ENCODE measurements around the gene CDHR2. TPM values are rescaled to one million over a fixed set of nuclear protein-coding genes. Genes with fewer than 3 reads are reported as not detected.

CDHR2 gene
- total and polyA plus RNA-seq, 2 donors (not counting 3 experiments of a cell fraction or from before 2014, with no cell fraction given), result not detected

DNA sequence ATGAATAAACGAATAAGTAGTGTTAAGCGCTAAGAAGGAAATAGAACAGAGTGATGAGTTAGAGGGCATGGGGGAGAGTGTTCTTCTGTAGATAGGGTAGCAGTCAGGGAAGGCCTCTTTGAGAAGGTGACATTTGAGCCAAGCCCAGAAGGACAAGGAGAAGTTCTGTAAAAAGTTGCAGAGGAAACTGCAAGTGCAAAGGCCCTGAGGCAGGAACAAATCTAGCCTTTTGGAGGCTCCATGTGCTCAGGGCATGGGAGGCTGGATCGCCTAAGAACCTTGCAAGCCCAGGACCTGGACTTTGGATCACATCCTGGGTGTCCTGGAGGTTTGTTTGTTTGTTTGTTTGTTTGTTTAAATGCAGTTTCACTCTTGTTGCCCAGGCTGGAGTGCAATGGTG lies 89.3 kb downstream of the CDHR2 start:
- Histone ChIP-seq H4K20me1 (replicated peaks; ENCODE audit: control insufficient read depth, extremely low read depth, insufficient read depth, low read length) (no peaks in the 10 kb centered on the region), H3K9me3 (replicated peaks; ENCODE audit: control insufficient read depth, insufficient read depth, low read length) (no peaks in the 10 kb centered on the region), H3K27me3 (ENCODE audit: control insufficient read depth in 2 of 2, insufficient read depth in 2 of 2, low read length in 2 of 2) (peaks cover 14 to 22% of the 10 kb centered on the region in 2 experiments), H3K79me2 (ENCODE audit: control insufficient read depth, insufficient read depth, low read length) (no peaks in the 10 kb centered on the region), H3K4me3 (replicated peaks in 1 of 3; ENCODE audit: insufficient read depth in 1 of 3, low read depth in 1 of 3, low read length in 3 of 3) (no peak overlapping the region), H3K9ac (replicated peaks; ENCODE audit: extremely low read depth, insufficient read depth, low read length) (no peak overlapping the region), H3K9me1 (replicated peaks; ENCODE audit: control insufficient read depth, extremely low read depth, insufficient read depth, low read length) (no peaks in the 10 kb centered on the region), H3K4me1 (ENCODE audit: control insufficient read depth, extremely low read depth, insufficient read depth, low read length) (no peaks in the 10 kb centered on the region), H2AFZ (ENCODE audit: low read depth, low read length) (no peak overlapping the region), H3K4me2 (ENCODE audit: insufficient read depth, low read length) (no peak overlapping the region), H3K36me3 (ENCODE audit: control insufficient read depth in 2 of 2, extremely low read depth in 1 of 2, insufficient read depth in 2 of 2, low read length in 2 of 2) (no peaks in the 10 kb centered on the region), H3K27ac (ENCODE audit: insufficient read depth, low read depth, low read length) (no peak overlapping the region)
- ChIA-PET CTCF (interaction anchor here (1.6 to 2.0 kb wide), 2 partner anchors 13 to 22 kb away, joined by 3 to 9 read pairs; no protein-coding TSS in a partner anchor), POLR2A (no interaction called here)
- TF ChIP-seq JUN (IDR thresholded peaks at IDR 0.05; ENCODE audit: borderline replicate concordance, insufficient read depth, insufficient read length, low read depth) (no peak), MYC (IDR thresholded peaks at IDR 0.05; ENCODE audit: low read depth, low read length) (no peak), POLR2AphosphoS5 (IDR thresholded peaks at IDR 0.05; ENCODE audit: insufficient read depth, low read depth, low read length) (no peak), POLR2A (IDR thresholded peaks at IDR 0.05; ENCODE audit: low read depth, low read length) (no peak), FOS (IDR thresholded peaks at IDR 0.05; ENCODE audit: borderline replicate concordance, insufficient read depth, low read length) (no peak), GATA2 (IDR thresholded peaks at IDR 0.05; ENCODE audit: insufficient read depth, insufficient read length, low read depth, low read length) (no peak), MAX (IDR thresholded peaks at IDR 0.05; ENCODE audit: insufficient read depth, insufficient read length) (no peak)
- TF ChIP-seq, protein P1, sequence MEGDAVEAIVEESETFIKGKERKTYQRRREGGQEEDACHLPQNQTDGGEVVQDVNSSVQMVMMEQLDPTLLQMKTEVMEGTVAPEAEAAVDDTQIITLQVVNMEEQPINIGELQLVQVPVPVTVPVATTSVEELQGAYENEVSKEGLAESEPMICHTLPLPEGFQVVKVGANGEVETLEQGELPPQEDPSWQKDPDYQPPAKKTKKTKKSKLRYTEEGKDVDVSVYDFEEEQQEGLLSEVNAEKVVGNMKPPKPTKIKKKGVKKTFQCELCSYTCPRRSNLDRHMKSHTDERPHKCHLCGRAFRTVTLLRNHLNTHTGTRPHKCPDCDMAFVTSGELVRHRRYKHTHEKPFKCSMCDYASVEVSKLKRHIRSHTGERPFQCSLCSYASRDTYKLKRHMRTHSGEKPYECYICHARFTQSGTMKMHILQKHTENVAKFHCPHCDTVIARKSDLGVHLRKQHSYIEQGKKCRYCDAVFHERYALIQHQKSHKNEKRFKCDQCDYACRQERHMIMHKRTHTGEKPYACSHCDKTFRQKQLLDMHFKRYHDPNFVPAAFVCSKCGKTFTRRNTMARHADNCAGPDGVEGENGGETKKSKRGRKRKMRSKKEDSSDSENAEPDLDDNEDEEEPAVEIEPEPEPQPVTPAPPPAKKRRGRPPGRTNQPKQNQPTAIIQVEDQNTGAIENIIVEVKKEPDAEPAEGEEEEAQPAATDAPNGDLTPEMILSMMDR (IDR thresholded peaks at IDR 0.05; ENCODE audit: extremely low read depth in 1 of 2, insufficient read depth in 1 of 2, low read depth in 1 of 2, low read length in 2 of 2), result no peak
- intact Hi-C loops (cut with micrococcal nuclease), result no loop called here
- no peak for FAIRE-seq
- no TSS peak for BruUV-seq (replicated peaks)
- no peak for DNase-seq (ENCODE audit: low read depth, low spot score)
- dilution Hi-C loops (cut with MboI; ENCODE audit: extremely low pct_ligation_motif_present, low sequenced_read_pairs), result no loop called here

Data from endothelial cell of umbilical vein (primary cell).